Measurements from ENCODE around the gene ZNF763.
A peak's percentile ranks its signal among the peaks of the same experiment; 100 is the strongest.

ZNF763 gene

DNA sequence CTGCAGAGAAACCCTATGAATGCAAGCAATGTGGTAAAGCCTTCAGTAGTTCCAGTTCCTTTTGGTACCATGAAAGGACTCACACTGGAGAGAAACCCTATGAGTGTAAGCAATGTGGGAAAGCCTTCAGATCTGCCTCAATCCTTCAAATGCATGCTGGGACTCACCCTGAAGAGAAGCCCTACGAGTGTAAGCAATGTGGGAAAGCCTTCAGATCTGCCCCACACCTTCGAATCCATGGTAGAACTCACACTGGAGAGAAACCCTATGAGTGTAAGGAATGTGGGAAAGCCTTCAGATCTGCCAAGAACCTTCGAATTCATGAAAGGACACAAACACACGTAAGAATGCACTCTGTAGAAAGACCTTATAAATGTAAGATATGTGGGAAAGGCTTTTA, 14.7 kb downstream of the ZNF763 start:
- H3K9me3 ChIP-seq (ENCODE audit: insufficient read depth, low read length, severe bottlenecking) = peaks cover 38% of the 10 kb centered on the region
- H3K4me1 ChIP-seq (ENCODE audit: insufficient read depth, low read length) = no peaks in the 10 kb centered on the region
- DNase-seq (no peak), ATAC-seq (ENCODE audit: insufficient read depth, low read depth) (no peak)
- H3K27me3 ChIP-seq (ENCODE audit: insufficient read depth, low read length, poor library complexity) = no peaks in the 10 kb centered on the region
- no peak overlapping the region for H3K9ac ChIP-seq (ENCODE audit: low read depth, low read length)
- no peak overlapping the region for H3K27ac ChIP-seq (ENCODE audit: low read length)
- TF ChIP-seq, protein P1, sequence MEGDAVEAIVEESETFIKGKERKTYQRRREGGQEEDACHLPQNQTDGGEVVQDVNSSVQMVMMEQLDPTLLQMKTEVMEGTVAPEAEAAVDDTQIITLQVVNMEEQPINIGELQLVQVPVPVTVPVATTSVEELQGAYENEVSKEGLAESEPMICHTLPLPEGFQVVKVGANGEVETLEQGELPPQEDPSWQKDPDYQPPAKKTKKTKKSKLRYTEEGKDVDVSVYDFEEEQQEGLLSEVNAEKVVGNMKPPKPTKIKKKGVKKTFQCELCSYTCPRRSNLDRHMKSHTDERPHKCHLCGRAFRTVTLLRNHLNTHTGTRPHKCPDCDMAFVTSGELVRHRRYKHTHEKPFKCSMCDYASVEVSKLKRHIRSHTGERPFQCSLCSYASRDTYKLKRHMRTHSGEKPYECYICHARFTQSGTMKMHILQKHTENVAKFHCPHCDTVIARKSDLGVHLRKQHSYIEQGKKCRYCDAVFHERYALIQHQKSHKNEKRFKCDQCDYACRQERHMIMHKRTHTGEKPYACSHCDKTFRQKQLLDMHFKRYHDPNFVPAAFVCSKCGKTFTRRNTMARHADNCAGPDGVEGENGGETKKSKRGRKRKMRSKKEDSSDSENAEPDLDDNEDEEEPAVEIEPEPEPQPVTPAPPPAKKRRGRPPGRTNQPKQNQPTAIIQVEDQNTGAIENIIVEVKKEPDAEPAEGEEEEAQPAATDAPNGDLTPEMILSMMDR (IDR thresholded peaks at IDR 0.05; ENCODE audit: borderline replicate concordance, extremely low read depth, low read length, poor library complexity, severe bottlenecking) = no peak
- TF ChIP-seq EZH2 (IDR thresholded peaks at IDR 0.05; ENCODE audit: borderline replicate concordance, low read depth, low read length, severe bottlenecking) = no peak
- no peak overlapping the region for H3K4me2 ChIP-seq (ENCODE audit: insufficient read depth, low read length)
- H2AFZ ChIP-seq (ENCODE audit: low read depth, low read length) = no peak overlapping the region
- H4K20me1 ChIP-seq (ENCODE audit: insufficient read depth, low read length) = no peaks in the 10 kb centered on the region
- H3K36me3 ChIP-seq (ENCODE audit: insufficient read depth, low read length) = peaks cover 27% of the 10 kb centered on the region
- no peak overlapping the region for H3K4me3 ChIP-seq (ENCODE audit: low read depth in 1 of 2, low read length in 2 of 2)
- H3K79me2 ChIP-seq (ENCODE audit: insufficient read depth, low read length) = no peaks in the 10 kb centered on the region

GRCh38 chr19:11982526-11982925, 17.7 kb downstream of the ZNF763 start:
- peaks cover 7% of the 10 kb centered on the region for H3K4me1 ChIP-seq (ENCODE audit: insufficient read depth, low read length)
- H3K4me3 ChIP-seq (ENCODE audit: low read depth in 1 of 2, low read length in 2 of 2) = no peak overlapping the region
- peaks cover 22% of the 10 kb centered on the region for H3K36me3 ChIP-seq (ENCODE audit: insufficient read depth, low read length)
- DNase-seq (no peak), ATAC-seq (ENCODE audit: insufficient read depth, low read depth) (no peak)
- no peaks in the 10 kb centered on the region for H4K20me1 ChIP-seq (ENCODE audit: insufficient read depth, low read length)
- peaks cover under 1% of the 10 kb centered on the region; the same call in 1 of the 2 replicates for H3K79me2 ChIP-seq (ENCODE audit: insufficient read depth, low read length)
- no peaks in the 10 kb centered on the region for H3K27me3 ChIP-seq (ENCODE audit: insufficient read depth, low read length, poor library complexity)
- peaks cover 38% of the 10 kb centered on the region for H3K9me3 ChIP-seq (ENCODE audit: insufficient read depth, low read length, severe bottlenecking)
- H3K27ac ChIP-seq (ENCODE audit: low read length) = no peak overlapping the region
- no peak for TF ChIP-seq EZH2 (IDR thresholded peaks at IDR 0.05; ENCODE audit: borderline replicate concordance, low read depth, low read length, severe bottlenecking)
- TF ChIP-seq, protein P1 (IDR thresholded peaks at IDR 0.05; ENCODE audit: borderline replicate concordance, extremely low read depth, low read length, poor library complexity, severe bottlenecking) = no peak
- no peak overlapping the region for H3K9ac ChIP-seq (ENCODE audit: low read depth, low read length)
- H3K4me2 ChIP-seq (ENCODE audit: insufficient read depth, low read length) = no peak overlapping the region
- H2AFZ ChIP-seq (ENCODE audit: low read depth, low read length) = no peak overlapping the region

GRCh38 chr19:11984986-11985385, 20.1 kb downstream of the ZNF763 start:
- peaks cover 8% of the 10 kb centered on the region for H3K36me3 ChIP-seq (ENCODE audit: insufficient read depth, low read length)
- no peak overlapping the region for H3K4me3 ChIP-seq (ENCODE audit: low read depth in 1 of 2, low read length in 2 of 2)
- peaks cover 22% of the 10 kb centered on the region for H3K79me2 ChIP-seq (ENCODE audit: insufficient read depth, low read length)
- no peak for ATAC-seq (ENCODE audit: insufficient read depth, low read depth)
- peak; percentile 62 for DNase-seq
- no peak overlapping the region for H3K4me2 ChIP-seq (ENCODE audit: insufficient read depth, low read length)
- H2AFZ ChIP-seq (ENCODE audit: low read depth, low read length) = no peak overlapping the region
- peaks cover 16% of the 10 kb centered on the region for H3K9me3 ChIP-seq (ENCODE audit: insufficient read depth, low read length, severe bottlenecking)
- TF ChIP-seq EZH2 (IDR thresholded peaks at IDR 0.05; ENCODE audit: borderline replicate concordance, low read depth, low read length, severe bottlenecking) = no peak
- TF ChIP-seq, protein P1 (IDR thresholded peaks at IDR 0.05; ENCODE audit: borderline replicate concordance, extremely low read depth, low read length, poor library complexity, severe bottlenecking) = peak; percentile 64
- no peaks in the 10 kb centered on the region for H3K27me3 ChIP-seq (ENCODE audit: insufficient read depth, low read length, poor library complexity)
- no peak overlapping the region for H3K27ac ChIP-seq (ENCODE audit: low read length)
- peaks cover 20% of the 10 kb centered on the region for H3K4me1 ChIP-seq (ENCODE audit: insufficient read depth, low read length)
- H4K20me1 ChIP-seq (ENCODE audit: insufficient read depth, low read length) = peaks cover 10% of the 10 kb centered on the region; the same call in 1 of the 2 replicates
- no peak overlapping the region for H3K9ac ChIP-seq (ENCODE audit: low read depth, low read length)

GRCh38 chr19:11986754-11987153, 21.9 kb downstream of the ZNF763 start:
- Histone ChIP-seq H3K36me3 (ENCODE audit: insufficient read depth, low read length) (peaks cover 18% of the 10 kb centered on the region), H3K27me3 (ENCODE audit: insufficient read depth, low read length, poor library complexity) (no peaks in the 10 kb centered on the region), H3K79me2 (ENCODE audit: insufficient read depth, low read length) (peaks cover 40% of the 10 kb centered on the region), H3K4me3 (ENCODE audit: low read depth in 1 of 2, low read length in 2 of 2) (no peak overlapping the region), H3K4me1 (ENCODE audit: insufficient read depth, low read length) (peaks cover 37% of the 10 kb centered on the region), H4K20me1 (ENCODE audit: insufficient read depth, low read length) (peaks cover 22% of the 10 kb centered on the region; the same call in 1 of the 2 replicates), H3K4me2 (ENCODE audit: insufficient read depth, low read length) (peak overlapping the region; percentile 92), H3K27ac (ENCODE audit: low read length) (peak overlapping the region; percentile 77), H3K9ac (ENCODE audit: low read depth, low read length) (no peak overlapping the region; the same call in 1 of the 2 replicates), H3K9me3 (ENCODE audit: insufficient read depth, low read length, severe bottlenecking) (no peaks in the 10 kb centered on the region), H2AFZ (ENCODE audit: low read depth, low read length) (no peak overlapping the region)
- ATAC-seq (ENCODE audit: insufficient read depth, low read depth) (no peak), DNase-seq (no peak)
- TF ChIP-seq, protein P1 (IDR thresholded peaks at IDR 0.05; ENCODE audit: borderline replicate concordance, extremely low read depth, low read length, poor library complexity, severe bottlenecking) = no peak
- no peak for TF ChIP-seq EZH2 (IDR thresholded peaks at IDR 0.05; ENCODE audit: borderline replicate concordance, low read depth, low read length, severe bottlenecking)

Measured in DND-41 (cell line).